ENCODE results near the gene CCDC83.
A peak's percentile ranks its signal among the peaks of the same experiment; 100 is the strongest.

CCDC83 gene

DNA sequence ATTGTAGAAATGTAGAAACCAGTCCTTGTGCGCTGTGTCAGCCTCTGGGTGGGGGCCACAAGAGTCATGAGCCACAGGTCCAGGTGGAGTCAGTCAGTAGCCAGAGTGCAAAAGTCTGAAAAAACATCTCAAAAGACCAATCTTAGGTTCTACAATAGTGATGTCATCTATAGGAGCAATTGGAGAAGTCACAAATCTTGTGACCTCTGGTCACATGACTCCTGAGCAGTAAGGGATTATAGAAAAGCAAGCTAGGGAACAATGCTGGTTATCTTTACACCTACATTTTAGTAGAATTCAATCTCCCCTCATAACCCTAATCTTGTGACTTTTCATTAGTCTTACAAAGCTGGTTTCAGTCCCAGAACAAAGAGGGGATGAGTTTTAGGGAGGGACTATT, 82.7 kb downstream of the CCDC83 start:
- Histone ChIP-seq H3K36me3 (peaks cover 0 to 42% (median 16%) of the 10 kb centered on the region in 11 experiments; a peak in 14 of 22 replicates), H3K27ac (no peak overlapping the region), H3K27me3 (no peaks in the 10 kb centered on the region), H3K4me1 (peaks cover 0 to 16% (median 0%) of the 10 kb centered on the region in 10 experiments; a peak in 4 of 20 replicates), H3K4me2 (0 out of 22 replicates have a peak overlapping the region, but pooled peaks of 1 of the 11 experiments have one; percentile 3), H4K20me1 (no peaks in the 10 kb centered on the region), H3K9ac (no peak overlapping the region), H3K9me3 (replicated peaks in 1 of 11) (peaks cover 31 to 43% (median 36%) of the 10 kb centered on the region in 11 experiments), H3K4me3 (no peak overlapping the region)
- no peak for TF ChIP-seq Cebpa-rat (IDR thresholded peaks at IDR 0.05)

GRCh38 chr11:85939099-85940015, 84.2 kb downstream of the CCDC83 start:
- Histone ChIP-seq H3K4me2 (0 out of 22 replicates have a peak overlapping the region, but pooled peaks of 1 of the 11 experiments have one; percentile 26), H3K36me3 (peaks cover 9 to 57% (median 29%) of the 10 kb centered on the region in 11 experiments; a peak in 18 of 22 replicates), H4K20me1 (no peaks in the 10 kb centered on the region), H3K4me1 (peaks cover 0 to 16% (median 0%) of the 10 kb centered on the region in 10 experiments; a peak in 4 of 20 replicates), H3K9me3 (replicated peaks in 1 of 11) (peaks cover 31 to 53% (median 44%) of the 10 kb centered on the region in 11 experiments), H3K4me3 (no peak overlapping the region), H3K9ac (no peak overlapping the region), H3K27ac (no peak overlapping the region), H3K27me3 (no peaks in the 10 kb centered on the region)
- TF ChIP-seq Cebpa-rat (IDR thresholded peaks at IDR 0.05), result no peak

- Histone ChIP-seq H3K4me1 (peaks cover 0 to 31% (median 5%) of the 10 kb centered on the region in 10 experiments; a peak in 10 of 20 replicates), H3K9ac (no peak overlapping the region), H3K36me3 (peaks cover 13 to 50% (median 25%) of the 10 kb centered on the region in 11 experiments; a peak in 19 of 22 replicates), H3K27ac (no peak overlapping the region), H4K20me1 (no peaks in the 10 kb centered on the region), H3K4me3 (no peak overlapping the region), H3K4me2 (no peak overlapping the region), H3K27me3 (no peaks in the 10 kb centered on the region), H3K9me3 (replicated peaks in 1 of 11) (peaks cover 18 to 54% (median 46%) of the 10 kb centered on the region in 11 experiments)
- TF ChIP-seq Cebpa-rat (IDR thresholded peaks at IDR 0.05), result no peak
Observed at GRCh38 chr11:85941380-85941973, 86.3 kb downstream of the CCDC83 start.

DNA sequence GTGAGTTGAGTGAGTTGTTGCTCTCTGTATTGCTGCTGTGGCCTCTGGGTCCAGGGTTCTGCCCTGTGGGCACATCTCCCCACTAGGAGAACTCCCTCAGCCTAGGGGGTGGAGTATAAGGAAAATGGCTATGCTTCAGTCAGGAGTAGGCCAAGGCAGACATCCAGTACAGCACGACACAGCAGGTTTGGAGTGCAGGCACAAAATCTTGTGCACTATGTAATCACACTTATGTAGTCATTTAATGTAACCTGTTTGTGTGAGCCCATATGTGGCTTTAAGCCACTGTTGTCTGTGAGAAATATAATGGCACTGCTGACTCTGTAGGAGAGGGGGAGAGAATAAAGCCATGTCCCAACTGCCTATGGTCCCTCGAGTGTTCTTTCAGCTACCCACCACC, 90.1 kb downstream of the CCDC83 start:
- H3K4me2 ChIP-seq, result peak overlapping the region in 4 of 11 experiments; percentile 63 to 91 (median 78); a peak in 6 of 22 replicates
- H3K4me3 ChIP-seq, result no peak overlapping the region
- no peak overlapping the region for H3K27ac ChIP-seq
- H3K36me3 ChIP-seq, result peaks cover 12 to 39% (median 23%) of the 10 kb centered on the region in 11 experiments; a peak in 18 of 22 replicates
- peaks cover 0 to 4% (median 0%) of the 10 kb centered on the region in 11 experiments; a peak in 1 of 22 replicates for H4K20me1 ChIP-seq
- H3K27me3 ChIP-seq, result no peaks in the 10 kb centered on the region
- peaks cover 0 to 36% (median 30%) of the 10 kb centered on the region in 11 experiments; a peak in 19 of 22 replicates for H3K9me3 ChIP-seq (replicated peaks in 1 of 11)
- no peak for TF ChIP-seq Cebpa-rat (IDR thresholded peaks at IDR 0.05)
- H3K9ac ChIP-seq, result no peak overlapping the region
- peaks cover 0 to 56% (median 25%) of the 10 kb centered on the region in 10 experiments; a peak in 13 of 20 replicates for H3K4me1 ChIP-seq

GRCh38 chr11:85945788-85946187, 90.6 kb downstream of the CCDC83 start:
- Histone ChIP-seq H3K9ac (no peak overlapping the region), H3K4me3 (no peak overlapping the region), H3K4me2 (peak overlapping the region in 5 of 11 experiments; percentile 27 to 91 (median 68); a peak in 8 of 22 replicates), H3K9me3 (replicated peaks in 1 of 11) (peaks cover 0 to 36% (median 30%) of the 10 kb centered on the region in 11 experiments; a peak in 19 of 22 replicates), H3K27me3 (no peaks in the 10 kb centered on the region), H3K27ac (no peak overlapping the region), H4K20me1 (peaks cover 0 to 7% (median 0%) of the 10 kb centered on the region in 11 experiments; a peak in 1 of 22 replicates), H3K4me1 (peaks cover 0 to 61% (median 25%) of the 10 kb centered on the region in 10 experiments; a peak in 13 of 20 replicates), H3K36me3 (peaks cover 12 to 42% (median 23%) of the 10 kb centered on the region in 11 experiments; a peak in 18 of 22 replicates)
- TF ChIP-seq Cebpa-rat (IDR thresholded peaks at IDR 0.05), result no peak

DNA sequence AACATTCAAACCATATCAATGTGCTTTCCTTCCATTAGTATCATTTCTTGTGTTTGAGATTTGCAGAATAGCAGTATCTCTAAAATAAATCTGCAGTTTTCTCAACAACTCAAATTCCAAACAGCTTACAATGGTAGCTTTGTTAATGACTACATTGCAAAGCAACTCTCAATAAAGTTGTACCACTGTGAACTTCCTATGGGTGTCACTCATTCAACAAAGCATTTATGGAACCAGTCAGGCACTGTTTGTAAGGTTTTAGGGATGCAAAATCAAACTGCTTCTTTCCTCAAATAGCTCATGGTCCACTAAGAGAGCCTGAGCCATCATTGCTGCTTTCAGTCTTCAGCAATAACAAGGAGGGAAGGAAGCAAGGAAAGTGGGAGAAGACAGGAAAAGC, 91.0 kb downstream of the CCDC83 start:
- no peak for TF ChIP-seq Cebpa-rat (IDR thresholded peaks at IDR 0.05)
- peak overlapping the region in 4 of 11 experiments; percentile 63 to 91 (median 78); a peak in 8 of 22 replicates for H3K4me2 ChIP-seq
- peaks cover 0 to 65% (median 25%) of the 10 kb centered on the region in 10 experiments; a peak in 13 of 20 replicates for H3K4me1 ChIP-seq
- H3K36me3 ChIP-seq, result peaks cover 12 to 43% (median 23%) of the 10 kb centered on the region in 11 experiments; a peak in 18 of 22 replicates
- H3K27ac ChIP-seq, result peak overlapping the region in 2 of 11 experiments; percentile 14 to 63; a peak in 2 of 22 replicates
- peaks cover 0 to 10% (median 0%) of the 10 kb centered on the region in 11 experiments; a peak in 2 of 22 replicates for H4K20me1 ChIP-seq
- no peak overlapping the region for H3K9ac ChIP-seq
- H3K4me3 ChIP-seq, result no peak overlapping the region
- H3K27me3 ChIP-seq, result no peaks in the 10 kb centered on the region
- H3K9me3 ChIP-seq (replicated peaks in 1 of 11), result peaks cover 0 to 33% (median 30%) of the 10 kb centered on the region in 11 experiments; a peak in 19 of 22 replicates

DNA sequence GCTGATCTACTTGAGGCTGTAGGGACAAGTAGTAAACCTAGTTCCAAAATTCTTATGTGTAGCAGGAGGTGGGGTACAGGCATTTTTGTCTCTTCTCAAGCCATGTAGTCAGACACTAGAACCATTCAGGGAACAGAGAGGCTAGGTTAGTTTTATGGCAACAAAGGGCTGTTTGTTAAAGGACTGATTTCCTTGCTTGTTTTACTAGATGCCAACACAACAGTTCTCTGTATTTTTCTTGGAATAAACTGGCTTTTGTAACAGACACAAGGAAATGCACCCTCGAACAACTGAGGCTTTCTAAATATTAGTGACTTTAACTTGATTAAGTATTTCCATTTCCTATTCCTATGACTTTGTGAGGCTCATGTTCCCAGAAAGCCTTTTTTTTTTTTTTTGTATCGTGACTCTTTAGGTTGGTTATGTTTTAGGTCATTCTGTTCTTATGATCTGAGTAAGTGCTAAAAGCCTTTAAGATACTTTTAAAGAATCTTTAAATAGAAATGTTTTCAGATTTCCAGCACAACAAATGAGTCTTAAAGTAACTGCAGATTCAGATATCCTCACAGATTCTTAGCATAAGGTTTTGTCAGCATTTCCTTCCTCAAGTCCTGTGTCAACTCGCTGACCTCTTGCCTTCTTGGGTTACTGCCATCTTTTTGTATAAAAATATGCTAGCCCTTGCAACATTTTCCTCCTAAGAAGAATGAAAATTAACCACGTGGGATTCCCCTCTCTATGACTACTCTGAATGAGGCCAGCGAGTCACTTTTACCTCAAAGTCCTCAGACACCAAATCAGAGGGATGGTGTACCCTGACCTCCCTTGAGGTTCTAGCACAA, 92.5 kb downstream of the CCDC83 start:
- Histone ChIP-seq H3K4me1 (peaks cover 0 to 71% (median 25%) of the 10 kb centered on the region in 10 experiments; a peak in 13 of 20 replicates), H3K9ac (peak overlapping the region in 4 of 11 experiments; percentile 34 to 51 (median 36); a peak in 6 of 22 replicates), H3K4me2 (peak overlapping the region in 6 of 11 experiments; percentile 44 to 91 (median 66); a peak in 11 of 22 replicates), H3K27me3 (no peaks in the 10 kb centered on the region), H3K9me3 (replicated peaks in 1 of 11) (peaks cover 0 to 33% (median 30%) of the 10 kb centered on the region in 11 experiments; a peak in 19 of 22 replicates), H3K27ac (peak overlapping the region in 6 of 11 experiments; percentile 45 to 73 (median 59); a peak in 12 of 22 replicates), H3K36me3 (peaks cover 12 to 36% (median 23%) of the 10 kb centered on the region in 11 experiments; a peak in 18 of 22 replicates), H3K4me3 (no peak overlapping the region), H4K20me1 (peaks cover 0 to 14% (median 0%) of the 10 kb centered on the region in 11 experiments; a peak in 2 of 22 replicates)
- TF ChIP-seq Cebpa-rat (IDR thresholded peaks at IDR 0.05), result no peak

Measured in BLaER1 treated with 17β-estradiol and CSF1 and Interleukin-3, amounts not matched to agents 10 nM and 100 nM (cell line).